OCI-LY1 (cell line): ENCODE measurements around the gene LMF1.

ENCODE experiments used
- H2AFZ ChIP-seq: fragments of 200-600 bp; sonication (generic), shearing (Covaris generic); 2 replicates; pipeline ENCODE4 v1.6.0; 2014; ENCODE audit warnings: antibody characterized with exemption, mild to moderate bottlenecking, low read length
- H3F3A ChIP-seq: fragments of 200-600 bp; sonication (generic), shearing (Covaris generic); 2 replicates; pipeline ENCODE4 v1.6.0; 2014; ENCODE audit warnings: mild to moderate bottlenecking, antibody characterized with exemption, low read length, moderate library complexity; ENCODE audit not compliant: insufficient read depth
- H3K27ac ChIP-seq: fragments of 200-600 bp; sonication (generic); 2 replicates; pipeline ENCODE4 v1.5.1; 2014; ENCODE audit warnings: low read length, mixed run types, mild to moderate bottlenecking, low read depth; ENCODE audit not compliant: poor library complexity, severe bottlenecking
- H3K27me3 ChIP-seq: fragments of 200-600 bp; sonication (generic); 2 replicates; pipeline ENCODE4 v1.6.0; 2014; ENCODE audit warnings: antibody characterized with exemption, mild to moderate bottlenecking, low read length, moderate library complexity; ENCODE audit not compliant: insufficient read depth
- H3K36me3 ChIP-seq: fragments of 200-600 bp; sonication (generic); 2 replicates; pipeline ENCODE4 v1.6.1; 2014; ENCODE audit warnings: mild to moderate bottlenecking, antibody characterized with exemption, low read length, moderate library complexity, mixed read lengths; ENCODE audit not compliant: insufficient read depth
- H3K4me1 ChIP-seq: fragments of 200-600 bp; sonication (generic); 2 replicates; pipeline ENCODE4 v1.5.1; 2014; ENCODE audit warnings: mild to moderate bottlenecking, low read length, moderate library complexity; ENCODE audit not compliant: insufficient read depth, severe bottlenecking
- H3K4me2 ChIP-seq: fragments of 200-600 bp; sonication (generic), shearing (Covaris generic); 2 replicates; pipeline ENCODE4 v1.6.1; 2014; ENCODE audit warnings: low read length
- H3K4me3 ChIP-seq: fragments of 200-600 bp; sonication (generic); 2 replicates; pipeline ENCODE4 v1.5.1; 2014; ENCODE audit warnings: low read length, low read depth, mild to moderate bottlenecking, mixed read lengths; ENCODE audit not compliant: poor library complexity, severe bottlenecking
- H3K79me2 ChIP-seq: fragments of 200-600 bp; shearing (Covaris generic); 2 replicates; pipeline ENCODE4 v1.6.1; 2016; ENCODE audit warnings: mixed run types, low read length, mixed read lengths; ENCODE audit not compliant: insufficient read depth
- H3K9ac ChIP-seq: fragments of 200-600 bp; sonication (generic), shearing (Covaris generic); 2 replicates; pipeline ENCODE4 v1.6.1; 2014; ENCODE audit warnings: mild to moderate bottlenecking, low read length, mixed read lengths
- H3K9me2 ChIP-seq: fragments of 200-600 bp; sonication (generic), shearing (Covaris generic); 2 replicates; pipeline ENCODE4 v1.6.1; 2014; ENCODE audit warnings: low read depth, mild to moderate bottlenecking, low read length, mixed read lengths
- H3K9me3 ChIP-seq: fragments of 200-600 bp; shearing (Covaris generic); 2 replicates; pipeline ENCODE4 v1.6.1; 2014; ENCODE audit warnings: low read length, mixed read lengths
- H4K20me1 ChIP-seq: fragments of 200-600 bp; sonication (generic), shearing (Covaris generic); 2 replicates; pipeline ENCODE4 v1.6.0; 2016; ENCODE audit warnings: mild to moderate bottlenecking, low read length; ENCODE audit not compliant: insufficient read depth
- CTCF ChIP-seq: fragments of 200-600 bp; sonication (generic), shearing (Covaris generic); IDR thresholded peaks from 2 replicates; pipeline ENCODE4 v1.5.1; 2017; ENCODE audit warnings: mild to moderate bottlenecking, antibody characterized with exemption, low read length, moderate library complexity, mixed read lengths
- EZH2 ChIP-seq: fragments of 200-600 bp; sonication (generic), shearing (Covaris generic); IDR thresholded peaks from 2 replicates; pipeline ENCODE4 v1.8.0; 2017; ENCODE audit warnings: borderline replicate concordance, mixed run types, mild to moderate bottlenecking, antibody characterized with exemption, low read length, moderate library complexity, mixed read lengths

The LMF1 gene

GRCh38 chr16:939311-939710, 31.5 kb downstream of the LMF1 start:
- no peak overlapping the region for H3K4me3 ChIP-seq
- TF ChIP-seq EZH2 (no peak), CTCF (no peak)
- H3K9me3 ChIP-seq: peaks cover 11% of the 10 kb centered on the region; the same call in 1 of the 2 replicates
- no peak overlapping the region for H2AFZ ChIP-seq
- no peak overlapping the region for H3K9ac ChIP-seq
- no peaks in the 10 kb centered on the region for H3K27me3 ChIP-seq
- no peak overlapping the region for H3K27ac ChIP-seq
- no peaks in the 10 kb centered on the region for H4K20me1 ChIP-seq
- H3F3A ChIP-seq: no peaks in the 10 kb centered on the region
- no peaks in the 10 kb centered on the region for H3K36me3 ChIP-seq
- H3K4me1 ChIP-seq: no peaks in the 10 kb centered on the region
- H3K4me2 ChIP-seq: no peak overlapping the region
- no peaks in the 10 kb centered on the region for H3K9me2 ChIP-seq
- no peaks in the 10 kb centered on the region for H3K79me2 ChIP-seq

- no peak overlapping the region for H3K4me2 ChIP-seq
- no peak overlapping the region for H3K4me3 ChIP-seq
- H3K27ac ChIP-seq: no peak overlapping the region
- H4K20me1 ChIP-seq: no peaks in the 10 kb centered on the region
- TF ChIP-seq CTCF: no peak
- no peak for TF ChIP-seq EZH2
- peaks cover 11% of the 10 kb centered on the region; the same call in 1 of the 2 replicates for H3K9me3 ChIP-seq
- H2AFZ ChIP-seq: no peak overlapping the region
- H3K79me2 ChIP-seq: no peaks in the 10 kb centered on the region
- no peaks in the 10 kb centered on the region for H3K27me3 ChIP-seq
- no peaks in the 10 kb centered on the region for H3K4me1 ChIP-seq
- H3F3A ChIP-seq: no peaks in the 10 kb centered on the region
- no peaks in the 10 kb centered on the region for H3K9me2 ChIP-seq
- no peak overlapping the region for H3K9ac ChIP-seq
- no peaks in the 10 kb centered on the region for H3K36me3 ChIP-seq
Measured at GRCh38 chr16:938752-939151, 32.0 kb downstream of the LMF1 start.

- Histone ChIP-seq H3F3A (no peaks in the 10 kb centered on the region), H2AFZ (no peak overlapping the region), H4K20me1 (no peaks in the 10 kb centered on the region), H3K36me3 (no peaks in the 10 kb centered on the region), H3K79me2 (no peaks in the 10 kb centered on the region), H3K27ac (no peak overlapping the region), H3K9me3 (peaks cover 11% of the 10 kb centered on the region; the same call in 1 of the 2 replicates), H3K27me3 (no peaks in the 10 kb centered on the region), H3K9ac (no peak overlapping the region), H3K4me3 (no peak overlapping the region), H3K9me2 (no peaks in the 10 kb centered on the region), H3K4me1 (no peaks in the 10 kb centered on the region), H3K4me2 (no peak overlapping the region)
- no peak for TF ChIP-seq EZH2
Measured at GRCh38 chr16:938136-938535, 32.6 kb downstream of the LMF1 start.

GRCh38 chr16:937723-938122, 33.1 kb downstream of the LMF1 start:
- Histone ChIP-seq H3K36me3 (no peaks in the 10 kb centered on the region), H3K27me3 (no peaks in the 10 kb centered on the region)

More at GRCh38 chr16:937723-938122, 33.1 kb downstream of the LMF1 start:
- Histone ChIP-seq H2AFZ (no peak overlapping the region), H3K4me1 (no peaks in the 10 kb centered on the region), H3K9me3 (peaks cover 11% of the 10 kb centered on the region; the same call in 1 of the 2 replicates), H3K4me2 (no peak overlapping the region), H3K4me3 (no peak overlapping the region), H3K9me2 (no peaks in the 10 kb centered on the region), H3K79me2 (no peaks in the 10 kb centered on the region), H3F3A (no peaks in the 10 kb centered on the region), H3K27ac (no peak overlapping the region), H3K9ac (no peak overlapping the region), H4K20me1 (no peaks in the 10 kb centered on the region)
- TF ChIP-seq EZH2: no peak
- no peak for TF ChIP-seq CTCF
